K562 (cell line): ENCODE measurements around the gene DEFB124. TPM values are rescaled to one million over a fixed set of nuclear protein-coding genes. Genes with fewer than 3 reads are reported as not detected.
"Not testable (repeated sequence)": the region's sequence is repeated elsewhere in the genome, so short reads cannot be mapped to it uniquely, and the experiment has no call there.

Source experiments
- ATAC-seq: fragments of 200-7000 bp; cut with Tn5 transposase; 3 replicates; pipeline ENCODE4 v1.9.1; 2020; ENCODE audit warnings: moderate library complexity
- BruUV-seq: library from RNA; stranded (reverse); fragments of 400-500 nt; replicated peaks from 2 replicates; lab custom pipeline; 2021; lab: Mats Ljungman, UMichigan
- CTCF ChIA-PET: fragments of 300-600 bp; formaldehyde crosslinking; extraction: SDS; loops from one replicate; lab custom pipeline; 2021; ENCODE audit warnings: low intra/inter-chr PET ratio; lab: Yijun Ruan, JAX
- POLR2A ChIA-PET: fragments of 300-600, 350-650 bp; sonication (Branson Sonifier 250); formaldehyde crosslinking; extraction: SDS; loops from one replicate; lab custom pipeline; 2021; ENCODE audit warnings: antibody characterized with exemption, inconsistent platforms; lab: Yijun Ruan, JAX
- DNase-seq, 4 experiments: peaks; one replicate each; pipeline versions ENCODE4 v3.0.0 to v3.0.0-alpha.2; 2011 to 2018; ENCODE audit warnings: low spot score in 3 of 4, mixed read lengths in 3 of 4; ENCODE audit errors: extremely low read depth in 1 of 4
- FAIRE-seq: peaks from 2 replicates; lab custom pipeline; 2011; peaks lifted over from hg19 to GRCh38; lab: Jason Lieb, UNC
- H2AFZ ChIP-seq: 2 replicates; pipeline ENCODE4 v1.6.0; 2011; ENCODE audit warnings: low read depth, low read length, control low read depth, inconsistent platforms
- H3K27ac ChIP-seq: fragments of 200-600 bp; 3 replicates; pipeline ENCODE4 v1.8.0; 2011; ENCODE audit warnings: low read depth, mild to moderate bottlenecking, control low read depth, inconsistent platforms, low read length, moderate library complexity, mixed read lengths; ENCODE audit errors: extremely low read depth
- H3K27me3 ChIP-seq, 2 experiments: fragments of 300-600 bp in 1 of 2; 2 replicates in 1 of 2; 3 replicates in 1 of 2; pipeline versions ENCODE4 v1.6.0 to v1.8.0; 2011; ENCODE audit warnings: inconsistent platforms in 2 of 2, low read length in 2 of 2, mild to moderate bottlenecking in 1 of 2, mixed read lengths in 1 of 2, moderate library complexity in 1 of 2; ENCODE audit not compliant: control insufficient read depth in 2 of 2, insufficient read depth in 2 of 2
- H3K36me3 ChIP-seq: fragments of 300-600 bp; 3 replicates; pipeline ENCODE4 v1.8.0; 2011; ENCODE audit warnings: mild to moderate bottlenecking, low read length, inconsistent platforms; ENCODE audit not compliant: control insufficient read depth, insufficient read depth
- H3K4me1 ChIP-seq, 2 experiments: fragments of 200-600 bp in 1 of 2; replicated peaks in 1 of 2; 2 replicates in 1 of 2; 3 replicates in 1 of 2; pipeline versions ENCODE4 v1.5.1 to v1.8.0; 2011; ENCODE audit warnings: inconsistent platforms in 2 of 2, low read length in 2 of 2, mild to moderate bottlenecking in 1 of 2, mixed read lengths in 1 of 2, moderate library complexity in 1 of 2; ENCODE audit not compliant: control insufficient read depth in 2 of 2, insufficient read depth in 2 of 2
- H3K4me2 ChIP-seq: 2 replicates; pipeline ENCODE4 v1.6.1; 2011; ENCODE audit warnings: low read length, control low read depth, inconsistent platforms, mixed read lengths; ENCODE audit not compliant: insufficient read depth
- H3K4me3 ChIP-seq: fragments of 200-600 bp; sonication (generic), shearing (Covaris generic); 2 replicates; pipeline ENCODE4 v1.5.1; 2016; ENCODE audit warnings: control low read depth, inconsistent platforms
- H3K79me2 ChIP-seq: fragments of 200-600 bp; 3 replicates; pipeline ENCODE4 v1.8.0; 2011; ENCODE audit warnings: low read length, inconsistent platforms; ENCODE audit not compliant: control insufficient read depth, insufficient read depth
- H3K9ac ChIP-seq, 2 experiments: 2 replicates each; pipeline versions ENCODE4 v1.6.0 to v1.6.1; 2011; ENCODE audit warnings: low read depth in 2 of 2, low read length in 2 of 2, control low read depth in 1 of 2, inconsistent platforms in 1 of 2, mild to moderate bottlenecking in 1 of 2, mixed read lengths in 1 of 2; ENCODE audit not compliant: insufficient read depth in 1 of 2
- H3K9me1 ChIP-seq: one replicate; pipeline ENCODE4 v1.6.0; 2011; ENCODE audit warnings: inconsistent platforms, mild to moderate bottlenecking, low read length, moderate library complexity; ENCODE audit not compliant: control insufficient read depth, insufficient read depth
- H3K9me3 ChIP-seq: replicated peaks from 2 replicates; pipeline ENCODE4 v1.5.1; 2011; ENCODE audit warnings: low read depth, low read length, inconsistent platforms; ENCODE audit not compliant: control insufficient read depth, insufficient read depth
- H4K20me1 ChIP-seq: replicated peaks from 2 replicates; pipeline ENCODE4 v1.6.1; 2011; ENCODE audit warnings: low read length, inconsistent platforms, mixed read lengths; ENCODE audit not compliant: control insufficient read depth, insufficient read depth
- CREB1 ChIP-seq, 2 experiments: sonication (generic) in 1 of 2; formaldehyde crosslinking in 1 of 2; IDR thresholded peaks; 2 replicates each; pipeline versions ENCODE4 v1.6.1 to v1.8.0; 2012 to 2022; ENCODE audit warnings: inconsistent platforms in 1 of 2, mild to moderate bottlenecking in 1 of 2, missing genetic modification reagents in 1 of 2, moderate library complexity in 1 of 2
- CTBP1 ChIP-seq: fragments of 450-650 bp; IDR thresholded peaks from 2 replicates; pipeline ENCODE4 v1.6.1; 2016; ENCODE audit warnings: borderline replicate concordance
- EGR1 ChIP-seq: fragments of 450-650 bp; conservative IDR thresholded peaks from 2 replicates; pipeline ENCODE4 v1.6.1; 2017; ENCODE audit warnings: mild to moderate bottlenecking
- JUND ChIP-seq, 2 experiments: IDR thresholded peaks; 2 replicates in 1 of 2; 3 replicates in 1 of 2; pipeline ENCODE4 v1.6.1; 2011; ENCODE audit warnings: borderline replicate concordance in 2 of 2, low read depth in 2 of 2, low read length in 2 of 2, improper control_type of control experiment in 1 of 2, missing biosample characterization in 1 of 2, missing genetic modification characterization in 1 of 2, missing genetic modification reagents in 1 of 2
- LCOR ChIP-seq: sonication (generic); formaldehyde crosslinking; IDR thresholded peaks from 2 replicates; pipeline ENCODE4 v1.8.0; 2022; ENCODE audit warnings: mild to moderate bottlenecking, missing genetic modification reagents
- ZSCAN29 ChIP-seq: fragments of 450-650 bp; IDR thresholded peaks from 2 replicates; pipeline ENCODE4 v1.6.1; 2017
- WGBS: fragments of 100-300 bp; shearing (Covaris generic); methylation state at CpG from one replicate; pipeline ENCODE4 v1.1.6; 2016; ENCODE audit warnings: low coverage, mixed read lengths; ENCODE audit not compliant: insufficient coverage; ENCODE audit errors: missing lambda C conversion rate; 5-methylcytosine and 5-hydroxymethylcytosine counted together
- in situ Hi-C: fragments of 300-500 bp; cut with MboI; formaldehyde crosslinking; loops from 4 replicates; pipeline ENCODE4 v1.15.0; 2018; ENCODE audit warnings: inconsistent platforms, mixed read lengths
- intact Hi-C: fragments of 100-400 bp; cut with micrococcal nuclease; formaldehyde crosslinking; loops from 2 replicates; pipeline ENCODE4 v1.14.2; 2022
- polyA plus RNA-seq, 8 experiments: library from polyadenylated mRNA; depleted of rRNA in 4 of 8; stranded (reverse) in 5 of 8; unstranded in 3 of 8; fragments of >200 nt; fragmentation: Nextera tagmentation in 2 of 8; fragmentation: Illumina TruSeq in 1 of 8; extraction: Ambion mirVana in 2 of 8; extraction: Trizol in 1 of 8; gene quantifications; 2 replicates each; pipeline versions ENCODE4 v1.2.1 to v1.2.3, GENCODE V29; 2011 to 2014; ENCODE audit warnings: inconsistent platforms in 1 of 8, missing spikeins in 1 of 8
- total RNA-seq, 7 experiments: library from RNA; depleted of rRNA in 6 of 7; stranded (reverse); fragments of >200 nt in 6 of 7; fragmentation: Illumina TruSeq in 2 of 7; extraction: Trizol in 2 of 7; gene quantifications; 2 replicates each; pipeline versions ENCODE4 v1.2.1 to v1.2.3, GENCODE V29; 2011 to 2021; ENCODE audit warnings: low replicate concordance in 1 of 7
- TF ChIP-seq, protein P1 (sequence below), 3 experiments: IDR thresholded peaks in 2 of 3; conservative IDR thresholded peaks in 1 of 3; 2 replicates each; pipeline ENCODE4 v1.5.1; 2011 to 2012; ENCODE audit warnings: low read length in 3 of 3, mild to moderate bottlenecking in 3 of 3, control low read depth in 2 of 3, improper control_type of control experiment in 1 of 3, inconsistent platforms in 1 of 3, low read depth in 1 of 3, mixed read lengths in 1 of 3, moderate library complexity in 1 of 3; ENCODE audit not compliant: insufficient read depth in 2 of 3
- TF ChIP-seq, protein P2 (sequence below), 2 experiments: fragments of 450-650 bp; formaldehyde crosslinking in 1 of 2; IDR thresholded peaks; 2 replicates each; pipeline versions ENCODE4 v1.4.0 to v1.6.1; 2014 to 2020; ENCODE audit warnings: mild to moderate bottlenecking in 2 of 2, borderline replicate concordance in 1 of 2, low read depth in 1 of 2

DEFB124 gene
- total and polyA plus RNA-seq, 9 of the 15 experiments (the other 6 are each of a cell fraction or from before 2014, with no cell fraction given), result not detected

DNA sequence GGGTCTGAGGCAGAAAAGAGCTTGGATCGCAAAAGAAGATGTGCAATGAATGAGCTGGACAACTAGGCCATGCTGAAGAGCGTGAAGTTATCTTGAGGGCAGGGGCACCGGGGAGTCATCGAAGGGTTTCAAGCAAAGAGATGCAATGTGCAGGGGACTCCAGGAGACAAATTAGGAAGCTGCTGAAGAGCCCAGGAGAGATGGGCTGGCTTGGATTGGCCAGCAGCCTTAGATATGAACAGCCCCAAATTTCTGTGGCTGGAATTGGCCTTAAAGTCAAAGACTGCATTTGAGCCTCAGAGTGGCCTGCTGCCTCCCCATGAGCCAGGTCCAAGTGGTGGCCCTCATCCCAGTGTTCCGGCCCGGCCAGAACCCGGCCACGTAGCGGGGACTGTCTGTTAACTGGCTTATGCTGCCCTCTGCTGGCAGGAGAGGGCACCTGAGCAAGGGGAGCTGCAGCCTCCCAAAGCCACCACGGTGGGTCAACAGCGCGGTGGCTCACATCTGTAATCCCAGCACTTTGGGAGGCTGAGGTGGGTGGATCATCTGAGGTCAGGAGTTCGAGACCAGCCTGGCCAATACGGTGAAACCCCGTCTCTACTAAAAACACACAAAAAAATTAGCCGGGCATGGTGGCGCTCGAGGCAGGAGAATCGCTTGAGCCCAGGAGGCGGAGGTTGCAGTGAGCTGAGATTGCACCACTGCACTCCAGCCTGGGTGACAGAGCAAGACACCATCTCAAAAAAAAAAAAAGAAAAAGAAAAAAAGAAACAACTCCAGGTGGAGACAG, 28.2 kb upstream of the DEFB124 start:
- intact Hi-C loops, result loop anchor here (1.0 to 5.0 kb wide), 3 partner anchors 43 to 190 kb away; no protein-coding TSS in a partner anchor
- H3K79me2 ChIP-seq; H3K9ac ChIP-seq; BruUV-seq; H3K4me2 ChIP-seq; H3K9me1 ChIP-seq; H3K4me3 ChIP-seq; H3K27ac ChIP-seq; in situ Hi-C loops; H3K36me3 ChIP-seq; H3K27me3 ChIP-seq; H2AFZ ChIP-seq; H3K9me3 ChIP-seq; H4K20me1 ChIP-seq; H3K4me1 ChIP-seq; TF ChIP-seq CREB1 (IDR thresholded peaks at IDR 0.05); JUND (tag; IDR thresholded peaks at IDR 0.05; ENCODE audit: borderline replicate concordance, low read depth, low read length): not testable (repeated sequence)
- ChIA-PET POLR2A (interaction anchor here (0.6 to 0.9 kb wide), 3 partner anchors 18 to 96 kb away, joined by 3 read pairs; no protein-coding TSS in a partner anchor), CTCF (interaction anchor here (0.6 to 1.8 kb wide), 8 partner anchors 11 to 190 kb away, joined by 3 to 9 read pairs (median 3); no protein-coding TSS in a partner anchor)
- DNase-seq (peak; percentile 83 to 91 (median 87)), ATAC-seq (peak; percentile 99), FAIRE-seq (peak; percentile 83)
- WGBS, result 15% methylated on average over 20 of the region's 20 CpGs
- TF ChIP-seq, protein P1, sequence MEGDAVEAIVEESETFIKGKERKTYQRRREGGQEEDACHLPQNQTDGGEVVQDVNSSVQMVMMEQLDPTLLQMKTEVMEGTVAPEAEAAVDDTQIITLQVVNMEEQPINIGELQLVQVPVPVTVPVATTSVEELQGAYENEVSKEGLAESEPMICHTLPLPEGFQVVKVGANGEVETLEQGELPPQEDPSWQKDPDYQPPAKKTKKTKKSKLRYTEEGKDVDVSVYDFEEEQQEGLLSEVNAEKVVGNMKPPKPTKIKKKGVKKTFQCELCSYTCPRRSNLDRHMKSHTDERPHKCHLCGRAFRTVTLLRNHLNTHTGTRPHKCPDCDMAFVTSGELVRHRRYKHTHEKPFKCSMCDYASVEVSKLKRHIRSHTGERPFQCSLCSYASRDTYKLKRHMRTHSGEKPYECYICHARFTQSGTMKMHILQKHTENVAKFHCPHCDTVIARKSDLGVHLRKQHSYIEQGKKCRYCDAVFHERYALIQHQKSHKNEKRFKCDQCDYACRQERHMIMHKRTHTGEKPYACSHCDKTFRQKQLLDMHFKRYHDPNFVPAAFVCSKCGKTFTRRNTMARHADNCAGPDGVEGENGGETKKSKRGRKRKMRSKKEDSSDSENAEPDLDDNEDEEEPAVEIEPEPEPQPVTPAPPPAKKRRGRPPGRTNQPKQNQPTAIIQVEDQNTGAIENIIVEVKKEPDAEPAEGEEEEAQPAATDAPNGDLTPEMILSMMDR (IDR thresholded peaks at IDR 0.05 in 2 of 3, conservative IDR thresholded peaks at IDR 0.05 in 1 of 3; ENCODE audit: insufficient read depth in 2 of 3, low read depth in 1 of 3, low read length in 3 of 3), result peak; percentile 88 to 98 (median 95)
- TF ChIP-seq CTBP1 (peak; percentile 67; the same call in 1 of the 2 replicates), LCOR (CRISPR knock-in tag) (peak; percentile 69; the same call in 1 of the 2 replicates), CREB1 (CRISPR knock-in tag; IDR thresholded peaks at IDR 0.05) (peak; percentile 30; the same call in 1 of the 2 replicates), ZSCAN29 (0 out of 2 replicates have a peak, but pooled peaks have one; percentile 20), JUND (IDR thresholded peaks at IDR 0.05; ENCODE audit: borderline replicate concordance, low read depth, low read length) (peak; percentile 24; the same call in 1 of the 2 replicates), EGR1 (peak; percentile 82)
- TF ChIP-seq, protein P2, sequence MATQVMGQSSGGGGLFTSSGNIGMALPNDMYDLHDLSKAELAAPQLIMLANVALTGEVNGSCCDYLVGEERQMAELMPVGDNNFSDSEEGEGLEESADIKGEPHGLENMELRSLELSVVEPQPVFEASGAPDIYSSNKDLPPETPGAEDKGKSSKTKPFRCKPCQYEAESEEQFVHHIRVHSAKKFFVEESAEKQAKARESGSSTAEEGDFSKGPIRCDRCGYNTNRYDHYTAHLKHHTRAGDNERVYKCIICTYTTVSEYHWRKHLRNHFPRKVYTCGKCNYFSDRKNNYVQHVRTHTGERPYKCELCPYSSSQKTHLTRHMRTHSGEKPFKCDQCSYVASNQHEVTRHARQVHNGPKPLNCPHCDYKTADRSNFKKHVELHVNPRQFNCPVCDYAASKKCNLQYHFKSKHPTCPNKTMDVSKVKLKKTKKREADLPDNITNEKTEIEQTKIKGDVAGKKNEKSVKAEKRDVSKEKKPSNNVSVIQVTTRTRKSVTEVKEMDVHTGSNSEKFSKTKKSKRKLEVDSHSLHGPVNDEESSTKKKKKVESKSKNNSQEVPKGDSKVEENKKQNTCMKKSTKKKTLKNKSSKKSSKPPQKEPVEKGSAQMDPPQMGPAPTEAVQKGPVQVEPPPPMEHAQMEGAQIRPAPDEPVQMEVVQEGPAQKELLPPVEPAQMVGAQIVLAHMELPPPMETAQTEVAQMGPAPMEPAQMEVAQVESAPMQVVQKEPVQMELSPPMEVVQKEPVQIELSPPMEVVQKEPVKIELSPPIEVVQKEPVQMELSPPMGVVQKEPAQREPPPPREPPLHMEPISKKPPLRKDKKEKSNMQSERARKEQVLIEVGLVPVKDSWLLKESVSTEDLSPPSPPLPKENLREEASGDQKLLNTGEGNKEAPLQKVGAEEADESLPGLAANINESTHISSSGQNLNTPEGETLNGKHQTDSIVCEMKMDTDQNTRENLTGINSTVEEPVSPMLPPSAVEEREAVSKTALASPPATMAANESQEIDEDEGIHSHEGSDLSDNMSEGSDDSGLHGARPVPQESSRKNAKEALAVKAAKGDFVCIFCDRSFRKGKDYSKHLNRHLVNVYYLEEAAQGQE (IDR thresholded peaks at IDR 0.05; ENCODE audit: borderline replicate concordance), result peak; percentile 89
- TF ChIP-seq, protein P2 (CRISPR knock-in tag; IDR thresholded peaks at IDR 0.05; ENCODE audit: low read depth), result not testable (repeated sequence)
